ENCODE data around the gene GMPS.
A peak's percentile ranks its signal among the peaks of the same experiment; 100 is the strongest.
"Not testable (repeated sequence)": the region's sequence is repeated elsewhere in the genome, so short reads cannot be mapped to it uniquely, and the experiment has no call there.

Gene GMPS

GRCh38 chr3:155872904-155873646 lies 2.6 kb downstream of the GMPS start:
- DNase-seq, result no peak

- no peak for DNase-seq
Measured at GRCh38 chr3:155876037-155876436, 5.6 kb downstream of the GMPS start.

- DNase-seq, result no peak
Measured at GRCh38 chr3:155876503-155876902, 6.1 kb downstream of the GMPS start.

GRCh38 chr3:155880286-155880685 lies 9.8 kb downstream of the GMPS start:
- DNase-seq, result no peak

- DNase-seq, result no peak
Measured at GRCh38 chr3:155884292-155884691, 13.8 kb downstream of the GMPS start.

GRCh38 chr3:155885292-155885691 lies 14.8 kb downstream of the GMPS start:
- DNase-seq, result no peak

GRCh38 chr3:155886348-155886747 lies 15.9 kb downstream of the GMPS start:
- DNase-seq, result not testable (repeated sequence)

- DNase-seq, result no peak
Measured at GRCh38 chr3:155886915-155887314, 16.5 kb downstream of the GMPS start.

- DNase-seq, result no peak
Measured at GRCh38 chr3:155889212-155889611, 18.8 kb downstream of the GMPS start.

GRCh38 chr3:155889952-155890351 lies 19.5 kb downstream of the GMPS start:
- no peak for DNase-seq

- peak in 1 of 2 experiments; percentile 10 for DNase-seq
Measured at GRCh38 chr3:155890671-155891190, 20.3 kb downstream of the GMPS start.

- DNase-seq, result no peak
Measured at GRCh38 chr3:155891321-155891720, 20.9 kb downstream of the GMPS start.

- no peak for DNase-seq
Measured at GRCh38 chr3:155895379-155895900, 25.0 kb downstream of the GMPS start.

GRCh38 chr3:155906900-155907299 lies 36.5 kb downstream of the GMPS start:
- no peak for DNase-seq

- DNase-seq, result no peak
Measured at GRCh38 chr3:155908086-155908485, 37.6 kb downstream of the GMPS start.

- DNase-seq, result no peak
Measured at GRCh38 chr3:155908605-155909004, 38.2 kb downstream of the GMPS start.

- no peak for DNase-seq
Measured at GRCh38 chr3:155912090-155912489, 41.6 kb downstream of the GMPS start.

GRCh38 chr3:155912579-155913190 lies 42.2 kb downstream of the GMPS start:
- no peak for DNase-seq

GRCh38 chr3:155917781-155918180 lies 47.3 kb downstream of the GMPS start:
- no peak for DNase-seq

GRCh38 chr3:155919728-155920127 lies 49.3 kb downstream of the GMPS start:
- no peak for DNase-seq

- DNase-seq, result no peak
Measured at GRCh38 chr3:155921486-155921885, 51.0 kb downstream of the GMPS start.

- no peak for DNase-seq
Measured at GRCh38 chr3:155934230-155934629, 63.8 kb downstream of the GMPS start.

GRCh38 chr3:155938409-155938808 lies 68.0 kb downstream of the GMPS start:
- no peak for DNase-seq

GRCh38 chr3:155941354-155941753 lies 70.9 kb downstream of the GMPS start:
- no peak for DNase-seq

Measured in NCI-H2081 (cell line).